ENCODE data around the gene LKAAEAR1.

DNA sequence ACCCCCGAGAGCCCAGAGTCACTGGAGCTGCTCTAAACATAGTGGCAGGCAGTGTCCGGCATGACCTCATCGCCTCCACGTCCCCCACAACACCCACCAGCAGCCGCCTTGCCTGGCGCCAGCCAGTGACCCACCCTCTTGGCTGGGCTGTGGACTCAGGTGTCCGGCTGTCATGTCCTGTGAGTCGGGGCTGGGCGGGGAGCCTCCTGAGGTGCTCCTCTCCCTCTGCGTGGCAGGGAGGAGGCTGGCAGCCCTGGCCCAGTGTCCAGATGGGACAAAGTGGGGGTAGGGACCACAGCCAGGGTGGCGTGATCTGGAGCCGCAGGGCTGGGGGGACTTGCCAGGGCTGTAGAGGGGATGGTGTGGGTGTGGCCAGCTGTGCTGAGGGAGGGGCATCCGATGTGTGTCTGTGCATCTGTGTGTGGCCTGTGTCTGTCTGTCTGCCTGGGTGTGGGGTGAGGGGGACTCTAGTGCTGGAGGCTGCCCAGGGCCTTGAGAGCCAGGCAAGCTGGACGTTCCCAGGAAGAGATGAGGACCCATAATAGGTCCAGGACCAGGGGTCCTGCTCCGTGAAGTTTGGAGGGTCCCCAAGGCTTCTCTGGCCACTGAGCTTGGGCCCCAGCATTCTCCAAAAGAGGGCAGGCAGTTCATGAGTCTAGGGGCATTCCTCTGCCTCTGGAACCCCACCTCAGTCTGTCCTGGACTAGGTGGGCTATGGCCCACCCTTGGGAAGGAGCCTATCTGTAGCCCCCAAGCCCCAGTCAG is 32.5 kb downstream of the LKAAEAR1 start:
- TF ChIP-seq, protein P1, sequence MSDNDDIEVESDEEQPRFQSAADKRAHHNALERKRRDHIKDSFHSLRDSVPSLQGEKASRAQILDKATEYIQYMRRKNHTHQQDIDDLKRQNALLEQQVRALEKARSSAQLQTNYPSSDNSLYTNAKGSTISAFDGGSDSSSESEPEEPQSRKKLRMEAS (IDR thresholded peaks at IDR 0.05) = no peak
- TF ChIP-seq RAD21 (IDR thresholded peaks at IDR 0.05; ENCODE audit: low read depth) (no peak), REST (IDR thresholded peaks at IDR 0.05; ENCODE audit: low read depth) (no peak), YY1 (IDR thresholded peaks at IDR 0.05; ENCODE audit: low read depth) (no peak)
